ENCODE results near the gene ALKBH5. TPM values are rescaled to one million over a fixed set of nuclear protein-coding genes. Genes with fewer than 3 reads are reported as not detected.
"Not testable (repeated sequence)": the region's sequence is repeated elsewhere in the genome, so short reads cannot be mapped to it uniquely, and the experiment has no call there.

ALKBH5 gene
- total RNA-seq, 2 donors from 2014 or later, result 100 to 104 TPM

DNA sequence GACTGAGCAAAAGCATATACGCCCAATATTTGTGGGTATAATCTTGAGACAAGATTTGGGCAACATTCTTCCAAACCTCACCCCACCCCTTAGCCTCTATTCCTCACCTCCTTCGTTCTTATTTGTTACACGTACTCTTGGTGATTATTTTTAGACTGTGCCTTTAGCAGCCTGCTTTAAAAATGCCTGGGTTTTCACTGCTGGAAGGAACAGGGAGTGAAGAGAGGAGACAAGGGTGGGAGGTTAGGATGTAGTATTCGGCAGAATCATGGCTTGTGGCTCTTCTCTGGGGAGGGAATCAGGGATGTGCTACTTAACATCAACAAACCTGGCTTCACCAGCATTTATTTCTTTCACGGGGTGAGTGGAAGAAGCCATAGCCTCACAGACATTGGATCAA is 11.6 kb downstream of the ALKBH5 start:
- ATAC-seq, result no peak
- Mint-ChIP-seq H3K4me3 (no peak overlapping the region), H3K27me3 (no peaks in the 10 kb centered on the region), H3K36me3 (ENCODE audit: low read depth) (peaks cover 2% of the 10 kb centered on the region), H3K4me1 (peaks cover 40% of the 10 kb centered on the region), H3K27ac (peak overlapping the region; percentile 21)
- no peaks in the 10 kb centered on the region for H3K9me3 ChIP-seq (ENCODE audit: control insufficient read depth, low read length, poor library complexity, severe bottlenecking)
- DNase-seq, result no peak

- Mint-ChIP-seq H3K36me3 (ENCODE audit: low read depth) (peaks cover 2% of the 10 kb centered on the region), H3K4me3 (no peak overlapping the region), H3K4me1 (peaks cover 40% of the 10 kb centered on the region), H3K27me3 (no peaks in the 10 kb centered on the region), H3K27ac (peak overlapping the region; percentile 70)
- ATAC-seq, result no peak
- H3K9me3 ChIP-seq (ENCODE audit: control insufficient read depth, low read length, poor library complexity, severe bottlenecking), result no peaks in the 10 kb centered on the region
- DNase-seq, result no peak
These were observed 14.0 kb downstream of the ALKBH5 start for GRCh38 chr17:18197535-18198194.

DNA sequence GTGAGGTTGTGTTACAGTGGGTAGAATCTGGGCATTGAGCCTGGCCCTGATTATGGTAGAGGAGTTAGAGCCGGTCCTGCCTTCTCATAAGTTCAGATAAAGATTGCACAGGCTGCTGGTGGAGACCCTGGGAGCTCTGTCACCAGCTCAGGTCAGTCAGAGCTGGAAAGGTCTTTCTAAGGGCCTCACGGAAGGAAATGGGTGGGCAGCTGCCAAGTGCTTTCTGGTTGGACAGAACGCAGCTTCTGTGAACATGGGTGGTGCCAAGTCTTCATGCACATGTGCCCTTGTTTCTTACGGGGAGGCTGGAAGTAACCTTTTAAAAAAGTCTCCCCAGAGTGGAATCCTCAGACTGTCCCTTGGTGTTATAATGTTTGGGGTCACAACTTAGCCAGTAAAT is 14.9 kb downstream of the ALKBH5 start:
- H3K9me3 ChIP-seq (ENCODE audit: control insufficient read depth, low read length, poor library complexity, severe bottlenecking), result no peaks in the 10 kb centered on the region
- Mint-ChIP-seq H3K27ac (peak overlapping the region; percentile 70), H3K4me1 (peaks cover 41% of the 10 kb centered on the region), H3K27me3 (no peaks in the 10 kb centered on the region), H3K36me3 (ENCODE audit: low read depth) (peaks cover 2% of the 10 kb centered on the region), H3K4me3 (peak overlapping the region; percentile 45)
- DNase-seq (no peak), ATAC-seq (no peak)

DNA sequence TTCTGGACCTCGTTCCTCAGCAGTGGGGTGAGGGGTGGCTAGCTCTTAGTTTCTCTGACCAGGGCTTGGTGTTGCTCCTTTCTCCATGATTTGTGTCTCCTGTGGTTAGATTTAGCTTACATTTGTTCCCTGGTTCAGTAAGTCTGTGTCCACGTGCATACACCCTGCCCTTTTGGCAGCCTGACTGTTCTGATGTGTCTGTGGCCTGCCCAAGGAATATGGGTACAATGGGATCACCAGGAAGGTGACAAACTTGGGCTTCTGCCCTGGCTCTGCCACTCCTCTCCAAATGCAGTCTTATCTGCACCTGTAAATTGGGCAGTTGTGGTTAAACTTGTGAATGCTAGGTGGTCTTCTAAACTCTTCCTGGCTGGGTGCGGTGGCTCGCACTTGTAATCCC is 17.5 kb downstream of the ALKBH5 start:
- no peak for ATAC-seq
- Mint-ChIP-seq H3K27me3 (no peaks in the 10 kb centered on the region), H3K36me3 (ENCODE audit: low read depth) (peaks cover 2% of the 10 kb centered on the region), H3K4me1 (peaks cover 33% of the 10 kb centered on the region), H3K4me3 (no peak overlapping the region), H3K27ac (peak overlapping the region; percentile 89)
- H3K9me3 ChIP-seq (ENCODE audit: control insufficient read depth, low read length, poor library complexity, severe bottlenecking), result no peaks in the 10 kb centered on the region
- no peak for DNase-seq

- H3K9me3 ChIP-seq (ENCODE audit: control insufficient read depth, low read length, poor library complexity, severe bottlenecking), result no peaks in the 10 kb centered on the region
- no peak for DNase-seq
- no peaks in the 10 kb centered on the region for H3K36me3 Mint-ChIP-seq (ENCODE audit: low read depth)
- H3K4me1 Mint-ChIP-seq, result peaks cover 27% of the 10 kb centered on the region
- no peak for ATAC-seq
- no peak overlapping the region for H3K27ac Mint-ChIP-seq
- no peak overlapping the region for H3K4me3 Mint-ChIP-seq
- no peaks in the 10 kb centered on the region for H3K27me3 Mint-ChIP-seq
These were observed 19.7 kb downstream of the ALKBH5 start for GRCh38 chr17:18203308-18203707.

DNA sequence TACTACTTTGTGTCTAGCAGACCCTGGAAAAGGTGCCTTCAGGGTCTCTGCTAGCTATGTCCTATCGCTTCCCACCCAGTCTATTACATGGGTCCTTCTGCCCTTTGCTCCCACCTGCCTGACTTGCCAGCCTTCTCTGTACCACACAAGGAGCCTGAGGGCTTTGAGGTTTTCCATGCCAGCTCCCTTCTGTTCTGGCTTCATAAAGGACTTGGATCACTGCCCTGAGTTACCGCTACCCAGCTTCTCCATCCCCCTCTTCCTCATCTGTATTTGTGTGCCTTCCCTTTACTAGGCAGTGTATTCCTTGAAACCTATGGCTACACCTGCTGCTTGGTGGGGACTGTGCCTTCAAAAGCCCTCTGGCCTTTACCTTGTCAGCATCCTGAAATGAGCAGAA is 22.2 kb downstream of the ALKBH5 start:
- H3K27ac Mint-ChIP-seq, result no peak overlapping the region
- peaks cover 6% of the 10 kb centered on the region for H3K36me3 Mint-ChIP-seq (ENCODE audit: low read depth)
- H3K9me3 ChIP-seq (ENCODE audit: control insufficient read depth, low read length, poor library complexity, severe bottlenecking), result no peaks in the 10 kb centered on the region
- H3K27me3 Mint-ChIP-seq, result no peaks in the 10 kb centered on the region
- H3K4me3 Mint-ChIP-seq, result no peak overlapping the region
- DNase-seq (no peak), ATAC-seq (no peak)
- peaks cover 18% of the 10 kb centered on the region for H3K4me1 Mint-ChIP-seq

DNA sequence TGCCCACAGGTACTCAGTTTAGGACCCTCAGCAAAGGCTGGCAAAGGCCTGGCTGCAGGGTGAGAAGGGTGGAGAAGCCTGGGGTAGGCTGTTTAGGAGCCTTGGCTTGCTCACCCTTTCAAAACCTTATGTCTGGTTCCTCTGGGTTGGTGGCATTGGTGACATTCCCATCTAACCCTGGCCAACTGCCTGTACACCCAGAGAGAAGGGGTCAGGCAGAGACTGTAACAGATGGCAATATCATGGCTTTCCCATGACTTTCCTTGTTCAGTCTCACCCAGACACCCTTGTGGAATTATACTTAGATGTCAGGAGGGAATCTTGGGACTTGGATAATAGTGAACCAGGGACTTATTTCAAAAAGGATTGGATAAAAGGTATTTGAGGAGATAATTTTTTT is 23.3 kb downstream of the ALKBH5 start:
- no peaks in the 10 kb centered on the region for H3K9me3 ChIP-seq (ENCODE audit: control insufficient read depth, low read length, poor library complexity, severe bottlenecking)
- Mint-ChIP-seq H3K4me3 (no peak overlapping the region), H3K4me1 (peaks cover 10% of the 10 kb centered on the region), H3K27ac (no peak overlapping the region), H3K36me3 (ENCODE audit: low read depth) (peaks cover 6% of the 10 kb centered on the region), H3K27me3 (no peaks in the 10 kb centered on the region)
- ATAC-seq (no peak), DNase-seq (no peak)

GRCh38 chr17:18208092-18208491 is 24.5 kb downstream of the ALKBH5 start:
- Mint-ChIP-seq H3K27me3 (no peaks in the 10 kb centered on the region), H3K36me3 (ENCODE audit: low read depth) (peaks cover 6% of the 10 kb centered on the region), H3K4me1 (peaks cover 10% of the 10 kb centered on the region), H3K4me3 (no peak overlapping the region), H3K27ac (no peak overlapping the region)
- ATAC-seq, result no peak
- no peaks in the 10 kb centered on the region for H3K9me3 ChIP-seq (ENCODE audit: control insufficient read depth, low read length, poor library complexity, severe bottlenecking)
- no peak for DNase-seq

DNA sequence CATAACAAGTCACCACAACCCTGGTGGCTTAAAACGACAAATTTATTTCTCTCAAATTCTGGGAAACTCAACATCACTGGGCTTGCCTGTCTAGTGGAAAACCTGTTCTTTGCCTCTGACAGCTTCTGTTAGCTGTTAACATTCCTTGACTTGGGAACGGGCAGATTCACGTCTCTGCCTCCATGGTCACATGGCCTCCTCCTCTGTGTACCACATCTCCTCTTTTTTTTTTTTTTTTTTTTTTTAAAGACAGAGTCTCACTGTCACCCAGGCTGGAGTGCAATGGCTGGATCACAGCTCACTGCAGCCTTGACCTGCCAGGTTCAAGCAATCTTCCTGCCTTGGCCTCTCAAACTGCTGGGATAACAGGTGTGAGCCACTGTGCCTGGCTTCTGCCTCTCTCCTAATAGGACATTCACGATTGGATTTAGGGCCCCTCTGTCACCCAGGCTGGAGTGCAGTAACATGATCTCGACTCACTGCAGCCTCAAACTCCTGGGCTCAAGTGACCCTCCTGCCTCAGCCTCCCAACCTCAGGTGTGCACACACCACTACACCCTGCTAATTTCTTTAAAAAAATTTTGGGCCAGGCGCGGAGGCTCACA is 30.1 kb downstream of the ALKBH5 start:
- DNase-seq (no peak), ATAC-seq (no peak)
- no peak overlapping the region for H3K4me3 Mint-ChIP-seq
- H3K27me3 Mint-ChIP-seq, result no peaks in the 10 kb centered on the region
- H3K4me1 Mint-ChIP-seq, result peaks cover 8% of the 10 kb centered on the region
- H3K36me3 Mint-ChIP-seq (ENCODE audit: low read depth), result peaks cover 6% of the 10 kb centered on the region
- no peak overlapping the region for H3K27ac Mint-ChIP-seq
- no peaks in the 10 kb centered on the region for H3K9me3 ChIP-seq (ENCODE audit: control insufficient read depth, low read length, poor library complexity, severe bottlenecking)

- not testable (repeated sequence) for H3K27me3 Mint-ChIP-seq; H3K36me3 Mint-ChIP-seq (ENCODE audit: low read depth); ATAC-seq; H3K4me1 Mint-ChIP-seq; DNase-seq; H3K9me3 ChIP-seq (ENCODE audit: control insufficient read depth, low read length, poor library complexity, severe bottlenecking)
- Mint-ChIP-seq H3K27ac (peak overlapping the region; percentile 37), H3K4me3 (peak overlapping the region; percentile 15)
These were observed 33.3 kb downstream of the ALKBH5 start for GRCh38 chr17:18216906-18217305.

DNA sequence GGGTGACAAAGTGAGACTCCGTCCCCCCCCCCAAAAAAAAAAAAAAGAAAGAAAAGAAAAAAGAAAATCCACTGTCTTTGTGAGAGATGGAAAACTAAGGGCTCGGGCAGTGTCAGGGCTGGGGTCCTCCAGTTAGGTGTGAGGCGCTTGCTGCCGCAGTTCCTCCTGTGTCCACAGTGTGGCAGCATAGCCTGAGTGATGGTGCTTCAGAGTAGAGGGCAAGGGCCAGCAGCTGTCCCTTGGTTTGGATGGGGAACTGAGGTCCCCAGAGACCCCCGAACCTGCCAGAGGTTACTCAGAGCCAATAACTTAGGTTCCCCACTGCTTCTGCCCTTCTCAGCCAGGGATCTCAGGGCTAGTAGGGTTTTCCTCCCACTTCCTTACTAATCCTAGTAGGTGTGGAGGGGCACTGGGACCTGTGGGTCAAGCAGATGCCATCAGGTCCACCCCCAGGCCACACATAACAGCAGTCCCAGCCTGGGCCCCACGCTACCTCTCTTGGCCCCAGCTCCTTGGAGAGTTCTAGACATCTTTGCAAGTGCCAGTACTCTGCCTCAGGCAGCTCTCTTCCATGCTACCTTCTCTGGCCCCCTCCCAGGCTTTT is 33.9 kb downstream of the ALKBH5 start:
- Mint-ChIP-seq H3K4me3 (no peak overlapping the region), H3K27me3 (no peaks in the 10 kb centered on the region), H3K36me3 (ENCODE audit: low read depth) (no peaks in the 10 kb centered on the region), H3K4me1 (peaks cover 6% of the 10 kb centered on the region), H3K27ac (peak overlapping the region; percentile 37)
- DNase-seq (peak; percentile 51 to 68 (median 56)), ATAC-seq (peak; percentile 89)
- no peaks in the 10 kb centered on the region for H3K9me3 ChIP-seq (ENCODE audit: control insufficient read depth, low read length, poor library complexity, severe bottlenecking)

- Mint-ChIP-seq H3K4me3 (no peak overlapping the region), H3K36me3 (ENCODE audit: low read depth) (no peaks in the 10 kb centered on the region), H3K27ac (peak overlapping the region; percentile 53), H3K27me3 (no peaks in the 10 kb centered on the region), H3K4me1 (peaks cover 6% of the 10 kb centered on the region)
- ATAC-seq, result no peak
- H3K9me3 ChIP-seq (ENCODE audit: control insufficient read depth, low read length, poor library complexity, severe bottlenecking), result no peaks in the 10 kb centered on the region
- no peak for DNase-seq
These were observed 35.3 kb downstream of the ALKBH5 start for GRCh38 chr17:18218756-18219415.

GRCh38 chr17:18224053-18224386 is 40.4 kb downstream of the ALKBH5 start:
- H3K27me3 Mint-ChIP-seq, result no peaks in the 10 kb centered on the region
- no peak overlapping the region for H3K4me3 Mint-ChIP-seq
- no peak for DNase-seq
- H3K36me3 Mint-ChIP-seq (ENCODE audit: low read depth), result peaks cover 3% of the 10 kb centered on the region
- H3K9me3 ChIP-seq (ENCODE audit: control insufficient read depth, low read length, poor library complexity, severe bottlenecking), result no peaks in the 10 kb centered on the region
- H3K4me1 Mint-ChIP-seq, result peaks cover 23% of the 10 kb centered on the region
- no peak overlapping the region for H3K27ac Mint-ChIP-seq
- ATAC-seq, result no peak
